Myocyte (in vitro differentiated cells): ENCODE data around the gene MARCHF10. TPM values are rescaled to one million over a fixed set of nuclear protein-coding genes. Genes with fewer than 3 reads are reported as not detected.
A peak's percentile ranks its signal among the peaks of the same experiment; 100 is the strongest.
"Not testable (repeated sequence)": the region's sequence is repeated elsewhere in the genome, so short reads cannot be mapped to it uniquely, and the experiment has no call there.

Experiments used
- DNase-seq: peaks from one replicate; pipeline ENCODE4 v3.0.0-alpha.2; 2012; ENCODE audit warnings: low read depth
- polyA plus RNA-seq: library from polyadenylated mRNA; unstranded; fragments of >200 nt; gene quantifications from one replicate; pipeline ENCODE4 v1.2.1, GENCODE V29; 2012; ENCODE audit warnings: missing spikeins
- total RNA-seq: library from RNA; depleted of rRNA; stranded (reverse); fragments of >200 nt; gene quantifications from 2 replicates; pipeline ENCODE4 v1.2.3, GENCODE V29; 2014

The MARCHF10 gene, protein sequence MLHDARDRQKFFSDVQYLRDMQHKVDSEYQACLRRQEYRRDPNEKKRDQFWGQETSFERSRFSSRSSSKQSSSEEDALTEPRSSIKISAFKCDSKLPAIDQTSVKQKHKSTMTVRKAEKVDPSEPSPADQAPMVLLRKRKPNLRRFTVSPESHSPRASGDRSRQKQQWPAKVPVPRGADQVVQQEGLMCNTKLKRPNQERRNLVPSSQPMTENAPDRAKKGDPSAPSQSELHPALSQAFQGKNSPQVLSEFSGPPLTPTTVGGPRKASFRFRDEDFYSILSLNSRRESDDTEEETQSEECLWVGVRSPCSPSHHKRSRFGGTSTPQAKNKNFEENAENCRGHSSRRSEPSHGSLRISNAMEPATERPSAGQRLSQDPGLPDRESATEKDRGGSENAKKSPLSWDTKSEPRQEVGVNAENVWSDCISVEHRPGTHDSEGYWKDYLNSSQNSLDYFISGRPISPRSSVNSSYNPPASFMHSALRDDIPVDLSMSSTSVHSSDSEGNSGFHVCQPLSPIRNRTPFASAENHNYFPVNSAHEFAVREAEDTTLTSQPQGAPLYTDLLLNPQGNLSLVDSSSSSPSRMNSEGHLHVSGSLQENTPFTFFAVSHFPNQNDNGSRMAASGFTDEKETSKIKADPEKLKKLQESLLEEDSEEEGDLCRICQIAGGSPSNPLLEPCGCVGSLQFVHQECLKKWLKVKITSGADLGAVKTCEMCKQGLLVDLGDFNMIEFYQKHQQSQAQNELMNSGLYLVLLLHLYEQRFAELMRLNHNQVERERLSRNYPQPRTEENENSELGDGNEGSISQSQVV
- 0.47 TPM in 1 of 2 replicates, not detected in the other for total RNA-seq
- 0.20 TPM for polyA plus RNA-seq

- no peak for DNase-seq
Measured at GRCh38 chr17:62807812-62808575, at the start of gene MARCHF10. Gene MARCHF10 (minus strand): TSS chr17:62808314. CDS start chr17:62801735, 6,579 bp downstream.

DNA sequence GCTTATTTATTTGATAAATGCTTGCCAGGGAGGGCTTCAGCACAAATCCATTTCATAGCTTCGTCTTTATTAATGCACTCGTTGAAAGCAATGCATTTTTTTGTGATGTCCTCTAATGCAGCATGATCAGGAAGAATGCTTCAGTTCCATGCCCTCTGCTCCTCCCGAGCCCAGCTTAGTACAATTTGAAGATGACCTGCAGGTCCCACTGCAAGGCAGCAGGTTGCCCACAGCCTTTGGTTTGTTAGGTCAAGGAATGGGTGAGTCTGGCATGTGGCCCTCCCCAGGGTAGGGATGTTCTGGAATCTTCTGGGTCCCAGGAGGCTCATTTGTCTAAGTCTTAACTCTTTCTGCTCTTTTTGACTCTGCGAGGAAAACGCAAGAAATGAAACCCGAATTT, 49.4 kb upstream of the MARCHF10 start:
- DNase-seq: no peak

DNA sequence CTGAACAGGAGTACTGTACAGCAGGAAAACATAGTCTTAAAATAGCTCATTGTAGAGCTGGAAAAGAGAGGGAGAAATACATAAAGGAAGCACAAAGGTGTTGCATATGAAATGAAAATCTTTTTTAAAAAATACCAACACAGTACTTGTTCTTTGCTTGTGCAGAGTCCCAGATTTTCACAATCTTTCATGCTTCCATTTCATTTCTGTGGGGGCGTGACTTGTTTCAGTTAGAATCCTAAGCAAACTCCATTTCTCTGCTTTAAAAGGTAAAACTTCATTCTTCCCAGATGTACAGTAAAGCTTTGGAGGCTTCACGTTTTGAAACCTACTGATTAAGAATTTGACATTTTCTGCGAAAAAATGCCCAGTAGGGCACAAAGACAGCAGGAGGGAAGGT, 48.5 kb upstream of the MARCHF10 start:
- no peak for DNase-seq

GRCh38 chr17:62855156-62855555, 47.0 kb upstream of the MARCHF10 start:
- no peak for DNase-seq

DNA sequence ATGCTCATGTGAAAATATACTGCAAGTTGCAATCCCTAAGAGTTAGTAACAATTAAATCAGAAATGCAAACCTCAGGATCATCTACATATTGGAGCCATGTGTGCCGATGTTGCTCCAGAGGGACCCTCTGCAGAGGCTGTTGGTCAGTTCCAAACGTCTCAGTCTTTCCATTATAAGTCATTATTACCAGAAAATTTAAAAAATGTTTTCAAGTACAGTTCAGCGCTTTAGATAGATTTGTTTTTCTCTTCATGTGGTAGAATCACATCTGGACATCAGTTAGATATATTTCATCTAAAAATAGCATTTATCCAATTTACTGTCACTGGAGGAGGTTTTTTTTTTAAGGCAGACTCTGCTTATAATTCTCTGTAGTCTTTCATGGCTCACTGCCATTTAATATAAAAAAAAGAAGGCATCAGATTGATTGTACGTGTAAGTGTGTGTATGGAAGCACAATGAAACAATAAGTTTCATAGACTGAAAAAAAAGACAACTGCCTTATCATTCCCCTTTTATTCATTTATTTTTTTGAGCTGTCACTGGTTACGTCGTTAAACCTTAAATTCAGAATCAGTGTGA, 46.1 kb upstream of the MARCHF10 start:
- no peak for DNase-seq

DNA sequence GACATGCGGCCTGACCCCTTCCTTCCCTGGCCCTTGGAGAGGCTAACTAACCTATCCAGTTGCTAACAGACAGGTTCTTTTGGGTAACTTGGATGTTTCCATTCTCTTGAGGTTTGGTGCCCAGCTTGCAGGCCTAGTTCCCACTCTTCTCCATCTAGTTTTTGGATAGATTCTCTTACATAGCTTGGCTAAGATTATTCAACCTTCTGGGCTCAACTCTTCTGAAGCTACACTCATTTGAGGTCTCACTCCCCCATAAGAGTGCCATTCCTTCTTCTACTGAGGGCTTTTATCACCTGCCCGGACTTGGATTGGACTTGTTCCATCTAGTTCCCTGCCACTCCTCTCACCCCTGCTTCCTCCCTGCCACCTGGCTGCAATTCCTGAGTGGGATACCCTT, 44.1 kb upstream of the MARCHF10 start:
- DNase-seq: no peak

DNA sequence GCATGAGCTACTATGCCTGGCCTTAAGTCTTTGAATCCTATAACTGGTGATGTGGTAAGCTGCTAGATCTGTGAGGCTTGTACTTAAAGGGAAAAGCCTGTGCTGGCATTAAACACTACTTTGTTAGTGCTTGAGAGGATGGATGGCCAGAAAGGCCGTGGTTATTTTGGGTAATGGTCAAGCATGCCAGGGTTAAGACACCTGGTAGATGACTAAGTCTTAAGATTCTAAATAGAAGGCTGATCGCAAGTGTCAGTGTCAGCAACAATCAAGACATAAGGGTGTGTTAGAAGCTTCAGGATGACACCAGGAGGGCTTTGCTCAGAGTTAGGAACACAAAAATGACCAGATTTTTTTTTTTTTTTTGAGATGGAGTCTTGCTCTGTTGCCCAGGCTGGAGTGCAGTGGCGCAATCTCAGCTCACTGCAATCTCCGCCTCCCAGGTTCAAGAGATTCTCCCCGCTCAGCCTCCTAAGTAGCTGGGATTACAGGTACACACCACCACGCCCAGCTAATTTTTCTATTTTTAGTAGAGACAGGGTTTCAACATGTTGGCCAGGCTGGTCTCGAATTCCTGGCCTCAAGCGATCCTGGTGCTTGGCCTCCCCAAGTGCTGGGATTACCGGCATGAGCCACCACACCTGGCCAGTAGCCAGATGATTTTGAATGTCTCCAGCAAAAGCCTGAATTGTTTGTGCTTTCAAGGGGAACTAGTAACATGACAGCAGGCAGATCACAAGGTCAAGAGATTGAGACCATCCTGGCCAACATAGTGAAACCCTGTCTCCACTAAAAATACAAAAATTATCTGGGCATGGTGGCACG, 41.7 kb upstream of the MARCHF10 start:
- DNase-seq: peak; percentile 84

GRCh38 chr17:62848334-62848733, 40.2 kb upstream of the MARCHF10 start:
- no peak for DNase-seq

- no peak for DNase-seq
Measured at GRCh38 chr17:62847426-62847825, 39.3 kb upstream of the MARCHF10 start.

DNA sequence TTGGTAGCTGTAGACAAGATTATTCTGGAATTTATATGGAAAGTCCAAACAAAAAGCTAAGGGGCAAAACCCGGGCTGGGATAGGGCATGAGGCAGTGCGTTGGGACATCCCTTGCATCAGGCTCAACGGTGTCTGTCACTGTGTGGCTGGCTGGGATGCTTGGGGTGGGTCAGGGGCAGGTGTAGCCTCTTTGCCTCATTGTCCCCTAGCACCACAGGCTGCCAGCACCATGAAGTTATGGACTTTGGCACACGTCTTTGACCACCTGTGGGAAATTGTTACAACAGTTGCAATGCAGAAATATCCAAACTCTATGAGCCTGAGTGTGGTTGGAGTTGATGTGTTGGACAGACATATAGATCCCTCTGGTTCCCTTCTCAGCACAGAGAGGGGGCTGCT, 32.8 kb upstream of the MARCHF10 start:
- no peak for DNase-seq

DNA sequence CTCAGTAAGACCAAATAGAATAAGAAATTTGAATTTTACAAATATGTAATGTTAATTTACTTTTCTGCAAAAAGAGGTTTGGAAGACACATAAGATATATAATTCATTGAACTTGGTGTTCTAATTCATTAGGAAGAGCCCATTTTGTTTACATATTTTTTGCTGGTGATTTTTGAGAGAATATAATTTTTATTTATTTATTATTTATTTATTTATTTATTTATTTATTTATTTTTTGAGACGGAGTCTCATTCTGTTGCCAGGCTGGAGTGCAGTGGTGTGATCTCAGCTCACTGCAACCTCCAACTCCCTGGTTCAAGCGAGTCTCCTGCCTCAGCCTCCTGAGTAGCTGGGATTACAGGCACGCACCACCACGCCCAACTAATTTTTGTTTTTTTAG, 25.7 kb upstream of the MARCHF10 start:
- not testable (repeated sequence) for DNase-seq

- no peak for DNase-seq
Measured at GRCh38 chr17:62832405-62832804, 24.3 kb upstream of the MARCHF10 start.

DNA sequence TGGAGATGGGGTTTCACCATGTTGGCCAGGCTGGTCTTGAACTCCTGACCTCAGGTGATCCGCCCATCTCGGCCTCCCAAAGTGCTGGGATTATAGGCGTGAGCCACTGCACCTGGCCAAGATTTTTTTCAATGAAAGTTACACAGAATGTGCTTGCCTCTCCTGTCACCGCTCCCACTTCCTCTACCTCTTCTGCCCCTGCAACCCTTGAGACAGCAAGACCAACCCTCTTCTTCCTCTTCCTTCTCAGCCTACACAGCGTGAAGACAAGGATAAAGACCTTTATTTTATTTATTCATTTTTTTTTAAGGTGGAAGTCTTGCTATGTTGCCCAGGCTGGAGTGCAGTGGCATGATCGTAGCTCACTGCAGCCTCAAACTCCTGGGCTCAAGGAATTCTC, 23.0 kb upstream of the MARCHF10 start:
- DNase-seq: not testable (repeated sequence)

- DNase-seq: no peak
Measured at GRCh38 chr17:62827746-62828485, 19.8 kb upstream of the MARCHF10 start.

DNA sequence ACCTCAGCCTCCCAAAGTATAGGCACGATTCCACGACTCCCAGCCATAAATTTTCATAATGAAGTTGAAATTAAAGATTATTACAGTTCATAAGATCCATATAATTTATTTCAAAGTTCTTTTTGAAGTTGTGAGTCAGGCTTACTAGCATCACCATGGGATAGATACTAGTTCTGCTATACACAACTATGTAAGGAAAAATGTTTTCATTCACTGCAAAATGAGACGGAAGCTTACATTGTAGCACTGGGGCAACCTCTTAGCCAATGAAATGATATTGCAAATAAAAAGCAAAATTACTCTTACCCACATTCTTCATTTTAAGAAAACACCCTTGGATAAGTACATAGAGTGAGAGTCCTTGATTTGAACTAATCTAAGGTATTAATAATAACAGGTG, 18.8 kb upstream of the MARCHF10 start:
- no peak for DNase-seq

- no peak for DNase-seq
Measured at GRCh38 chr17:62825182-62825581, 17.1 kb upstream of the MARCHF10 start.

GRCh38 chr17:62824290-62825131, 16.4 kb upstream of the MARCHF10 start:
- DNase-seq: peak; percentile 71

DNA sequence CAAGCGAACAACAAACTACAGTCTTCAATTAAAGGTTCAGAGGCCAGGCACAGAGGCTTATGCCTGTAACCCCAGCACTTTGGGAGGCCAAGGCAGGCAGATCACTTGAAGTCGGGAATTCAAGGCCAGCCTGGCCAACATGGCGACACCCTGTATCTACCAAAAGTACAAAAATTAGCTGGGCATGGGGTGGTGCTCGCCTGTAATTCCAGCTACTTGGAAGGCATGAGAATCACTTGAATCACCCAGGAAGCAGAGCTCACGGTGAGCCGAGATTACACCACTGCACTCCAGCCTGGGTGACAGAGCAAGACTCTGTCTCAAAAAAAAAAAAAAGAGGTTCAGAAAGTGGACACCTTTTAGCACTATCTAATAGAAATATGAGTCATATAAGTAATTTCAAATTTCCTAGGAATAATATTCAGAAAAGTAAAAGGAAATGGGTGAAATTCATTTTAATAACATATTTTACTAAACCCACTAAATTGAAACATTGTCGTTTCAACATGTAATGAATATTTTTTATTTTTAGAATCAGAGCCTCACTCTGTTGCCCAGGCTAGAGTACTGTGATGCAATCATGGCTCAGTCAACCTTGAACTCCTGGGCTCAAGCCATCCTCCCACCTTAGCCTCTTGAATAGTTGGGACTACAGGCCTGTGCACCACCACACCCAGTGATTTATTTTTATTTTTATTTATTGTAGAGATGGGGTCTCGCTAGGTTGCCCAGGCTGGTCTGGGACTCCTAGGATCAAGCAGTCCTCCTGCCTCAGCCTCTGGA, 15.2 kb upstream of the MARCHF10 start:
- no peak for DNase-seq
